ENCODE results near the gene RNF41. TPM values are rescaled to one million over a fixed set of nuclear protein-coding genes. Genes with fewer than 3 reads are reported as not detected.

The RNF41 gene
- total and polyA plus RNA-seq, 2 of the 13 experiments (the other 11 are each of a cell fraction or from before 2014, with no cell fraction given) = 27.1 to 39.4 TPM

- TF ChIP-seq THAP9 (CRISPR knock-in tag; IDR thresholded peaks at IDR 0.05; ENCODE audit: borderline replicate concordance) = peak; percentile 80
- TF ChIP-seq GABPB1 (CRISPR knock-in tag; IDR thresholded peaks at IDR 0.05) = peak; percentile 93
- peak; percentile 42; the same call in 1 of the 2 replicates for TF ChIP-seq GATA4 (IDR thresholded peaks at IDR 0.05; ENCODE audit: borderline replicate concordance, low read depth)
- no peak for TF ChIP-seq MED8 (CRISPR knock-in tag; IDR thresholded peaks at IDR 0.05; ENCODE audit: insufficient replicate concordance)
- TF ChIP-seq ZNF281 (CRISPR knock-in tag; IDR thresholded peaks at IDR 0.05; ENCODE audit: borderline replicate concordance) = peak; percentile 12; the same call in 1 of the 2 replicates
- TF ChIP-seq ETS1 (CRISPR knock-in tag; IDR thresholded peaks at IDR 0.05) = 0 out of 2 replicates have a peak, but pooled peaks have one; percentile 79
- TF ChIP-seq FOXA3 (CRISPR knock-in tag; IDR thresholded peaks at IDR 0.05) = peak; percentile 66
- TF ChIP-seq ARNTL (CRISPR knock-in tag; IDR thresholded peaks at IDR 0.05) = peak; percentile 61; the same call in 1 of the 2 replicates
- TF ChIP-seq ETV5 (CRISPR knock-in tag; IDR thresholded peaks at IDR 0.05; ENCODE audit: borderline replicate concordance) = peak; percentile 70; the same call in 1 of the 2 replicates
- TF ChIP-seq, protein P1, sequence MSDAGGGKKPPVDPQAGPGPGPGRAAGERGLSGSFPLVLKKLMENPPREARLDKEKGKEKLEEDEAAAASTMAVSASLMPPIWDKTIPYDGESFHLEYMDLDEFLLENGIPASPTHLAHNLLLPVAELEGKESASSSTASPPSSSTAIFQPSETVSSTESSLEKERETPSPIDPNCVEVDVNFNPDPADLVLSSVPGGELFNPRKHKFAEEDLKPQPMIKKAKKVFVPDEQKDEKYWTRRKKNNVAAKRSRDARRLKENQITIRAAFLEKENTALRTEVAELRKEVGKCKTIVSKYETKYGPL (CRISPR knock-in tag; IDR thresholded peaks at IDR 0.05) = 0 out of 2 replicates have a peak, but pooled peaks have one; percentile 56
- no peak for TF ChIP-seq U2AF2 (IDR thresholded peaks at IDR 0.05; ENCODE audit: low read depth, low read length)
- no peak for TF ChIP-seq MLLT10 (CRISPR knock-in tag; IDR thresholded peaks at IDR 0.05)
- no peak for TF ChIP-seq ZNF720 (CRISPR knock-in tag; IDR thresholded peaks at IDR 0.05)
- TF ChIP-seq HOXA9 (CRISPR knock-in tag; IDR thresholded peaks at IDR 0.05; ENCODE audit: borderline replicate concordance) = no peak
- TF ChIP-seq MTERF4 (CRISPR knock-in tag; IDR thresholded peaks at IDR 0.05) = 0 out of 2 replicates have a peak, but pooled peaks have one; percentile 41
- TF ChIP-seq NFATC3 (CRISPR knock-in tag; IDR thresholded peaks at IDR 0.05) = peak; percentile 93; the same call in 1 of the 2 replicates
- peak; percentile 90 for TF ChIP-seq ZNF770 (CRISPR knock-in tag; IDR thresholded peaks at IDR 0.05)
These were observed at the start of gene RNF41 (continued) for GRCh38 chr12:56221757-56222530.

Measured in HepG2 (cell line).